ENCODE data around the gene C1R. TPM values are rescaled to one million over a fixed set of nuclear protein-coding genes. Genes with fewer than 3 reads are reported as not detected.

Gene C1R
- polyA plus RNA-seq, 1 experiment, result 703 TPM

- no peak for TF ChIP-seq CTCF (IDR thresholded peaks at IDR 0.05; ENCODE audit: insufficient read depth, low read depth, low read length)
- POLR2A ChIA-PET, result no interaction called here
- Histone ChIP-seq H3K36me3 (ENCODE audit: control insufficient read depth, insufficient read depth, low read length) (peaks cover 11% of the 10 kb centered on the region; the same call in 1 of the 2 replicates), H3K4me3 (ENCODE audit: low read depth, low read length) (no peak overlapping the region), H3K27me3 (ENCODE audit: control insufficient read depth, insufficient read depth, low read length) (no peaks in the 10 kb centered on the region)
- CTCF ChIA-PET, result no interaction called here
- DNase-seq (ENCODE audit: low read depth), result no peak
These were observed 13.8 kb upstream of the C1R start for GRCh38 chr12:7106082-7106481.

GRCh38 chr12:7103837-7104584, 11.8 kb upstream of the C1R start:
- no peak overlapping the region for H3K4me3 ChIP-seq (ENCODE audit: low read depth, low read length)
- ChIA-PET CTCF (interaction anchor here (1.2 to 1.8 kb wide), 2 partner anchors 8 to 166 kb away, joined by 3 to 4 read pairs; no protein-coding TSS in a partner anchor), POLR2A (no interaction called here)
- no peak for TF ChIP-seq CTCF (IDR thresholded peaks at IDR 0.05; ENCODE audit: insufficient read depth, low read depth, low read length)
- no peaks in the 10 kb centered on the region for H3K27me3 ChIP-seq (ENCODE audit: control insufficient read depth, insufficient read depth, low read length)
- no peak for DNase-seq (ENCODE audit: low read depth)
- peaks cover 12% of the 10 kb centered on the region for H3K36me3 ChIP-seq (ENCODE audit: control insufficient read depth, insufficient read depth, low read length)

- ChIA-PET POLR2A (no interaction called here), CTCF (interaction anchor here (1.0 to 1.4 kb wide), 4 partner anchors 9 to 165 kb away, joined by 3 to 4 read pairs (median 3); no protein-coding TSS in a partner anchor)
- peaks cover 12% of the 10 kb centered on the region for H3K36me3 ChIP-seq (ENCODE audit: control insufficient read depth, insufficient read depth, low read length)
- no peak overlapping the region for H3K4me3 ChIP-seq (ENCODE audit: low read depth, low read length)
- H3K27me3 ChIP-seq (ENCODE audit: control insufficient read depth, insufficient read depth, low read length), result no peaks in the 10 kb centered on the region
- TF ChIP-seq CTCF (IDR thresholded peaks at IDR 0.05; ENCODE audit: insufficient read depth, low read depth, low read length), result no peak
- DNase-seq (ENCODE audit: low read depth), result no peak
These were observed 10.3 kb upstream of the C1R start for GRCh38 chr12:7102582-7102981.

- DNase-seq (ENCODE audit: low read depth), result no peak
- peaks cover 11% of the 10 kb centered on the region for H3K36me3 ChIP-seq (ENCODE audit: control insufficient read depth, insufficient read depth, low read length)
- no peaks in the 10 kb centered on the region for H3K27me3 ChIP-seq (ENCODE audit: control insufficient read depth, insufficient read depth, low read length)
- TF ChIP-seq CTCF (IDR thresholded peaks at IDR 0.05; ENCODE audit: insufficient read depth, low read depth, low read length), result no peak
- ChIA-PET CTCF (interaction anchor here (1.4 kb wide), 1 partner anchor 10 kb away, joined by 4 read pairs; no protein-coding TSS in a partner anchor), POLR2A (no interaction called here)
- H3K4me3 ChIP-seq (ENCODE audit: low read depth, low read length), result no peak overlapping the region
These were observed 9.5 kb upstream of the C1R start for GRCh38 chr12:7101694-7102131.

GRCh38 chr12:7101047-7101693, 8.9 kb upstream of the C1R start:
- ChIA-PET CTCF (no interaction called here), POLR2A (no interaction called here)
- DNase-seq (ENCODE audit: low read depth), result no peak

More at GRCh38 chr12:7101047-7101693, 8.9 kb upstream of the C1R start:
- peaks cover 12% of the 10 kb centered on the region for H3K36me3 ChIP-seq (ENCODE audit: control insufficient read depth, insufficient read depth, low read length)
- no peak for TF ChIP-seq CTCF (IDR thresholded peaks at IDR 0.05; ENCODE audit: insufficient read depth, low read depth, low read length)
- H3K27me3 ChIP-seq (ENCODE audit: control insufficient read depth, insufficient read depth, low read length), result no peaks in the 10 kb centered on the region
- H3K4me3 ChIP-seq (ENCODE audit: low read depth, low read length), result no peak overlapping the region

Measured in BJ (cell line).